DOHH2 (cell line): Measurements from ENCODE around the gene NMNAT2.

Source experiments
- H3F3A ChIP-seq: fragments of 200-600 bp; sonication (generic), shearing (Covaris generic); 2 replicates; pipeline ENCODE4 v1.6.0; 2016; ENCODE audit warnings: antibody characterized with exemption, mild to moderate bottlenecking; ENCODE audit not compliant: control insufficient read depth, insufficient read depth
- H3K27ac ChIP-seq: fragments of 200-600 bp; sonication (generic); 2 replicates; pipeline ENCODE4 v1.5.1; 2014; ENCODE audit warnings: low read depth, mild to moderate bottlenecking, low read length, moderate library complexity
- H3K27me3 ChIP-seq: fragments of 200-600 bp; sonication (generic); 2 replicates; pipeline ENCODE4 v1.6.1; 2014; ENCODE audit warnings: mild to moderate bottlenecking, low read length, mixed read lengths; ENCODE audit not compliant: control insufficient read depth
- H3K36me3 ChIP-seq: fragments of 200-600 bp; sonication (generic); 2 replicates; pipeline ENCODE4 v1.6.1; 2014; ENCODE audit warnings: mild to moderate bottlenecking, low read length, moderate library complexity, mixed read lengths; ENCODE audit not compliant: control insufficient read depth
- H3K4me1 ChIP-seq: fragments of 200-600 bp; sonication (generic); 2 replicates; pipeline ENCODE4 v1.6.1; 2014; ENCODE audit warnings: mild to moderate bottlenecking, low read length, mixed read lengths; ENCODE audit not compliant: control insufficient read depth
- H3K4me2 ChIP-seq: fragments of 200-600 bp; sonication (generic); 2 replicates; pipeline ENCODE4 v1.6.0; 2014; ENCODE audit warnings: mild to moderate bottlenecking, low read length, moderate library complexity
- H3K4me3 ChIP-seq: fragments of 200-600 bp; sonication (generic); 2 replicates; pipeline ENCODE4 v1.5.1; 2014; ENCODE audit warnings: mild to moderate bottlenecking, low read length, mixed read lengths
- H3K79me2 ChIP-seq: fragments of 200-600 bp; sonication (generic); 2 replicates; pipeline ENCODE4 v1.6.1; 2014; ENCODE audit warnings: mild to moderate bottlenecking, low read length, mixed read lengths; ENCODE audit not compliant: control insufficient read depth
- H3K9me2 ChIP-seq: fragments of 200-600 bp; sonication (generic); replicated peaks from 2 replicates; pipeline ENCODE4 v1.6.1; 2014; ENCODE audit warnings: mild to moderate bottlenecking, low read length, mixed read lengths; ENCODE audit not compliant: control insufficient read depth
- H3K9me3 ChIP-seq: fragments of 200-600 bp; sonication (generic); 2 replicates; pipeline ENCODE4 v1.6.1; 2014; ENCODE audit warnings: antibody characterized with exemption, low read length, mixed read lengths; ENCODE audit not compliant: control insufficient read depth, insufficient read depth
- H4K20me1 ChIP-seq: fragments of 200-600 bp; sonication (generic); 2 replicates; pipeline ENCODE4 v1.6.0; 2014; ENCODE audit warnings: low read depth, mild to moderate bottlenecking, antibody characterized with exemption, low read length, moderate library complexity; ENCODE audit not compliant: control insufficient read depth, insufficient read depth
- EZH2phosphoT487 ChIP-seq: fragments of 200-600 bp; sonication (generic); IDR thresholded peaks from 2 replicates; pipeline ENCODE4 v1.6.1; 2017; ENCODE audit warnings: borderline replicate concordance, mild to moderate bottlenecking, antibody characterized with exemption, low read length, moderate library complexity, mixed read lengths
- TF ChIP-seq, protein P1 (sequence below): fragments of 200-600 bp; sonication (generic); IDR thresholded peaks from one replicate; pipeline ENCODE4 v1.5.1; 2014; ENCODE audit warnings: antibody characterized with exemption, mild to moderate bottlenecking, low read depth, low read length; ENCODE audit not compliant: poor library complexity, severe bottlenecking

Gene NMNAT2

GRCh38 chr1:183226361-183226760 is 191.8 kb downstream of the NMNAT2 start:
- Histone ChIP-seq H3K27me3 (peaks cover 34% of the 10 kb centered on the region), H3K36me3 (no peaks in the 10 kb centered on the region), H3F3A (no peaks in the 10 kb centered on the region), H3K9me3 (no peaks in the 10 kb centered on the region), H3K9me2 (no peaks in the 10 kb centered on the region), H3K4me2 (no peak overlapping the region), H3K79me2 (no peaks in the 10 kb centered on the region), H3K4me1 (no peaks in the 10 kb centered on the region), H3K4me3 (no peak overlapping the region), H3K27ac (no peak overlapping the region), H4K20me1 (no peaks in the 10 kb centered on the region)
- TF ChIP-seq, protein P1, sequence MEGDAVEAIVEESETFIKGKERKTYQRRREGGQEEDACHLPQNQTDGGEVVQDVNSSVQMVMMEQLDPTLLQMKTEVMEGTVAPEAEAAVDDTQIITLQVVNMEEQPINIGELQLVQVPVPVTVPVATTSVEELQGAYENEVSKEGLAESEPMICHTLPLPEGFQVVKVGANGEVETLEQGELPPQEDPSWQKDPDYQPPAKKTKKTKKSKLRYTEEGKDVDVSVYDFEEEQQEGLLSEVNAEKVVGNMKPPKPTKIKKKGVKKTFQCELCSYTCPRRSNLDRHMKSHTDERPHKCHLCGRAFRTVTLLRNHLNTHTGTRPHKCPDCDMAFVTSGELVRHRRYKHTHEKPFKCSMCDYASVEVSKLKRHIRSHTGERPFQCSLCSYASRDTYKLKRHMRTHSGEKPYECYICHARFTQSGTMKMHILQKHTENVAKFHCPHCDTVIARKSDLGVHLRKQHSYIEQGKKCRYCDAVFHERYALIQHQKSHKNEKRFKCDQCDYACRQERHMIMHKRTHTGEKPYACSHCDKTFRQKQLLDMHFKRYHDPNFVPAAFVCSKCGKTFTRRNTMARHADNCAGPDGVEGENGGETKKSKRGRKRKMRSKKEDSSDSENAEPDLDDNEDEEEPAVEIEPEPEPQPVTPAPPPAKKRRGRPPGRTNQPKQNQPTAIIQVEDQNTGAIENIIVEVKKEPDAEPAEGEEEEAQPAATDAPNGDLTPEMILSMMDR = no peak
- TF ChIP-seq EZH2phosphoT487 = no peak

DNA sequence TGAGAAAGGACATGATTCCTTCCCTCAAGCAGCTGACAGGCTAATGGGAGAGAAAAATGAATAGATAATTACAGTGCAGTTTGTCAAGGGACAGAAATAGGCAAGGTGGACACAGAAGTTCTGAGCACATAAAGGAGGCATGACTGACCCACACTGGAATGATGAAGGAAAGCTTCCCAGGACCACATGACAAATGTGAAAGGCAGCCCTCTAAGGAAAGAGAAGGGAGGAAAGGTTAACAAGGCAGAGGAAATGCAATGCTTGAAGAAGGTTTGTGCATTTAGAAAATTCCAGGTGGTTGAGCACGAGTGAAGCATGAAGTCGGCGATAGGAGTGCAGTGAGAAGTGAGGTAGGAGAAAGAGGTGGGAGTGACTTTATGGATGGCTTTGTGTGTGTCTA is 194.7 kb downstream of the NMNAT2 start:
- Histone ChIP-seq H3K4me1 (peaks cover 13% of the 10 kb centered on the region), H3K36me3 (no peaks in the 10 kb centered on the region), H3K4me2 (no peak overlapping the region), H4K20me1 (no peaks in the 10 kb centered on the region; the same call in 1 of the 2 replicates), H3K9me3 (no peaks in the 10 kb centered on the region), H3K9me2 (no peaks in the 10 kb centered on the region), H3K27ac (no peak overlapping the region), H3F3A (no peaks in the 10 kb centered on the region), H3K4me3 (no peak overlapping the region), H3K79me2 (no peaks in the 10 kb centered on the region), H3K27me3 (peaks cover 50% of the 10 kb centered on the region)
- TF ChIP-seq EZH2phosphoT487 = no peak
- TF ChIP-seq, protein P1 = no peak

DNA sequence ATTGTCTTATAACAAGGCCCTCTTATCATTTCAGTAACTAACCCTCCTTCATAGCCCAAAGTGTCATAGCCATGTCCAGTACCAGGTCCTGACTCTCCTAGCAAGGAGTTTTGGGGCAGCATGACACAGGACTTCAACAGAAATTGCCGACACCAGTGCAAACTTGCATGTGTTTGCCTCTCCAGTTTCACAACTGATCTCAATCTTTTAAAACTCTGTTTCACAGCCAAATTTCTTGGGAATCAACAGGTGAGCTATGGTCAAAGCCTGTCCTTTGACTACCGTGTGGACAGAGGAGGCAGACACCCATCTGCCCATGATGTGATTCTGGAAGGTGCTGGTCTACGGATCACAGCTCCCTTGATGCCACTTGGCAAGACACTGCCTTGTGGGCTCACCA is 195.3 kb downstream of the NMNAT2 start:
- Histone ChIP-seq H3K79me2 (no peaks in the 10 kb centered on the region), H4K20me1 (no peaks in the 10 kb centered on the region; the same call in 1 of the 2 replicates), H3K4me1 (peaks cover 16% of the 10 kb centered on the region), H3K4me3 (no peak overlapping the region), H3K36me3 (no peaks in the 10 kb centered on the region), H3K9me2 (no peaks in the 10 kb centered on the region), H3K27me3 (peaks cover 55% of the 10 kb centered on the region), H3K4me2 (no peak overlapping the region), H3K27ac (no peak overlapping the region), H3F3A (no peaks in the 10 kb centered on the region), H3K9me3 (no peaks in the 10 kb centered on the region)
- TF ChIP-seq, protein P1 = no peak
- TF ChIP-seq EZH2phosphoT487 = no peak
